Measurements from ENCODE around the gene TCN2. TPM values are rescaled to one million over a fixed set of nuclear protein-coding genes. Genes with fewer than 3 reads are reported as not detected.

Gene TCN2
- total and polyA plus RNA-seq, 7 donors, result 5.5 to 11.7 (median 8.4) TPM

DNA sequence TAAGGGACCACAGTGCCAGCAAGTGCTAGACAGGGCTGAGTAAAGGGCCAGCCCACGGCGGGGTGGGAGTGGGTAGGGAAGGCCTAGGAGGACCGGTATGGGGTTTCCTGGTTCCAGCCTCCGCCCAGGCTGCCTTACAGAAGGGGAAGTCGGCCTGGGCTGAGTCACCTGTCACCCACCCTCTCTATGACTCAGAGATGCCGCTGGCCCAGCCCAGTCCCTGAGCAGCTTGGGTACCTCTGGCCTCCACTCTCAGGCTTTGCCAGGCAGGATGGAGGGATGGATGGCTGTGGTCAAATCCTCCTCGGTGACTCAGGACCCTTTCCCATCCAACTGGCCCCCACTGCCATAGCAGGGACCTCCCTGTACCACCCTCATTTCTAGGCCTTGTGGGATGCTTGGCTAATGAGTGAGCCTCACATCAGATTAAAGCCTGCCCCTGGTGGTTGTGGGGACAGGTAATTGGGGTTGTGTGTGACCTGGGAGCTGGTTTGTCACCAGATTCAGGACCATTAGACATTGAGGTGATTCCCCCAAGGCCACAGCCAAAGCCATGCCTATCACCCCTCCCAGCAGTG is 42.5 kb downstream of the TCN2 start:
- intact Hi-C loops (cut with DNase I), result no loop called here
- DNase-seq, result peak; percentile 62 to 68
- H3K36me3 ChIP-seq (ENCODE audit: insufficient read depth in 1 of 2, low read depth in 1 of 2), result peaks cover 0 to 10% of the 10 kb centered on the region in 2 donors

DNA sequence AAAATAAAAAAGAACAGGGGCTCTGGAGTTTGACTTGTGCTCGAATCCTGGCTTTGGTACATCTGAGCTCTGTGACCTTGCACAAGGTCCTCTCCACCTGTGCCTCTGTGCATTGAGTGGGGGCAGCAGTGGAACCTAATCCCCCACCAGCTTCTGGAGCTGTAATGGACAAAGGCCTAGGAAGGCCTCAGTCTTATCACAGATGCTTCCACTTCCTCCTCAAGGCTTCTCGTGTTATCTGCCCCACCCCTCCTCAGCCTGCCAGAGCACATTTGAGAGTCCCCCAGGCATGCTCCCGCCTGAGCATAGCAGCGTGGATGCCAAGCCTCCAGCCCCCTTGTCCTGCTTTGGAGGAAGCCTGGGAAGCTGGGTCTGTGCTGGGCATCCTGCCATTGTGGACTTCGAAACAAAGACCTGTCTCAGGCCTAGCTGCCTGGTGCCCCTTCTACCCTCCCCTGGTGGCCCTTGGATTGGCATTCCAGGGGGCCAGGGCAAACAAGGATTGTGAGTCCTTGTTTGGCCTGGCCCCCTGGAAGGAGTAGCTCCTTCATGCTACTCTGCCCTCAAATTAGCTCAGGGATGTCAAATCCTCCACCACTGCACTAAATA is 43.6 kb downstream of the TCN2 start:
- Histone ChIP-seq H3K9me3 (no peaks in the 10 kb centered on the region), H3K27ac (no peak overlapping the region), H3K27me3 (ENCODE audit: insufficient read depth in 3 of 3, low read length in 2 of 3) (no peaks in the 10 kb centered on the region), H3K4me1 (peaks cover 11% of the 10 kb centered on the region), H3K36me3 (ENCODE audit: insufficient read depth in 1 of 2, low read depth in 1 of 2) (peaks cover 0 to 10% of the 10 kb centered on the region in 2 donors), H3K4me3 (no peak overlapping the region)
- TF ChIP-seq, protein P1, sequence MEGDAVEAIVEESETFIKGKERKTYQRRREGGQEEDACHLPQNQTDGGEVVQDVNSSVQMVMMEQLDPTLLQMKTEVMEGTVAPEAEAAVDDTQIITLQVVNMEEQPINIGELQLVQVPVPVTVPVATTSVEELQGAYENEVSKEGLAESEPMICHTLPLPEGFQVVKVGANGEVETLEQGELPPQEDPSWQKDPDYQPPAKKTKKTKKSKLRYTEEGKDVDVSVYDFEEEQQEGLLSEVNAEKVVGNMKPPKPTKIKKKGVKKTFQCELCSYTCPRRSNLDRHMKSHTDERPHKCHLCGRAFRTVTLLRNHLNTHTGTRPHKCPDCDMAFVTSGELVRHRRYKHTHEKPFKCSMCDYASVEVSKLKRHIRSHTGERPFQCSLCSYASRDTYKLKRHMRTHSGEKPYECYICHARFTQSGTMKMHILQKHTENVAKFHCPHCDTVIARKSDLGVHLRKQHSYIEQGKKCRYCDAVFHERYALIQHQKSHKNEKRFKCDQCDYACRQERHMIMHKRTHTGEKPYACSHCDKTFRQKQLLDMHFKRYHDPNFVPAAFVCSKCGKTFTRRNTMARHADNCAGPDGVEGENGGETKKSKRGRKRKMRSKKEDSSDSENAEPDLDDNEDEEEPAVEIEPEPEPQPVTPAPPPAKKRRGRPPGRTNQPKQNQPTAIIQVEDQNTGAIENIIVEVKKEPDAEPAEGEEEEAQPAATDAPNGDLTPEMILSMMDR (IDR thresholded peaks at IDR 0.05), result no peak
- ATAC-seq (no peak), DNase-seq (no peak)
- 36 to 42% (median 40%) methylated on average over 5 of the region's 5 CpGs for WGBS, 3 donors
- intact Hi-C loops (cut with DNase I), result no loop called here

More for the DNA sequence above, 42.5 kb downstream of the TCN2 start:
- ATAC-seq, result peak; percentile 69 to 83 (median 78)
- Histone ChIP-seq H3K4me1 (peaks cover 11% of the 10 kb centered on the region), H3K9me3 (no peaks in the 10 kb centered on the region), H3K4me3 (no peak overlapping the region), H3K27me3 (ENCODE audit: insufficient read depth in 3 of 3, low read length in 2 of 3) (no peaks in the 10 kb centered on the region), H3K27ac (no peak overlapping the region)
- TF ChIP-seq, protein P1 (IDR thresholded peaks at IDR 0.05), result no peak
- 49 to 67% (median 49%) methylated on average over 6 to 7 of the region's 7 CpGs for WGBS, 3 donors

GRCh38 chr22:30652852-30653251 is 45.9 kb downstream of the TCN2 start:
- Histone ChIP-seq H3K27ac (no peak overlapping the region), H3K36me3 (ENCODE audit: insufficient read depth in 1 of 2, low read depth in 1 of 2) (no peaks in the 10 kb centered on the region), H3K9me3 (no peaks in the 10 kb centered on the region), H3K4me1 (peaks cover 11% of the 10 kb centered on the region), H3K4me3 (no peak overlapping the region), H3K27me3 (ENCODE audit: insufficient read depth in 3 of 3, low read length in 2 of 3) (no peaks in the 10 kb centered on the region)
- DNase-seq (no peak), ATAC-seq (no peak)
- WGBS, 3 donors, result 88 to 94% (median 88%) methylated on average over 2 of the region's 2 CpGs
- TF ChIP-seq, protein P1 (IDR thresholded peaks at IDR 0.05), result no peak
- intact Hi-C loops (cut with DNase I), result no loop called here

GRCh38 chr22:30654361-30654760 is 47.4 kb downstream of the TCN2 start:
- Histone ChIP-seq H3K27ac (no peak overlapping the region), H3K36me3 (ENCODE audit: insufficient read depth in 1 of 2, low read depth in 1 of 2) (no peaks in the 10 kb centered on the region), H3K4me3 (no peak overlapping the region), H3K9me3 (no peaks in the 10 kb centered on the region), H3K27me3 (ENCODE audit: insufficient read depth in 3 of 3, low read length in 2 of 3) (no peaks in the 10 kb centered on the region), H3K4me1 (peaks cover 4% of the 10 kb centered on the region)
- intact Hi-C loops (cut with DNase I), result no loop called here
- TF ChIP-seq, protein P1 (IDR thresholded peaks at IDR 0.05), result no peak
- WGBS, 3 donors, result 96 to 98% (median 97%) methylated on average over 14 of the region's 14 CpGs
- DNase-seq, result no peak
- ATAC-seq, result no peak
